Activated CD4-positive, alpha-beta memory T cell treated with anti-CD3 and anti-CD28 coated beads, Interleukin-2, amount 10 ng/mL, durations not matched to agents 7 days and 5 days (primary cell): ENCODE measurements around the gene PET100. TPM values are rescaled to one million over a fixed set of nuclear protein-coding genes. Genes with fewer than 3 reads are reported as not detected.

Source experiments
- total RNA-seq, 2 experiments: library from RNA; stranded (reverse); gene quantifications; one replicate each; pipeline ENCODE4 v1.2.3, GENCODE V29; 2021

The PET100 gene
- total RNA-seq, 2 experiments from 2014 or later: 123 to 136 TPM

Other genes with a start within 250 kb of the PET100 start
- 1 to 10 TPM in 1 of 2 experiments, under 1 TPM in 1; 0.68 to 1.7 TPM for gene PEX11G, start 140.8 kb upstream of the PET100 start, total RNA-seq
- gene ZNF358, start 113.7 kb upstream of the PET100 start, total RNA-seq: 1 to 10 TPM; 5.5 to 7.5 TPM
- 10 to 100 TPM; 15.2 to 15.3 TPM for gene MCOLN1, start 107.2 kb upstream of the PET100 start, total RNA-seq
- 100 to 1,000 TPM; 130 to 152 TPM for gene PNPLA6, start 94.1 kb upstream of the PET100 start, total RNA-seq
- gene CAMSAP3, start 33.9 kb upstream of the PET100 start, total RNA-seq: under 1 TPM; 0.13 to 0.33 TPM
- 10 to 100 TPM; 48.5 TPM for gene XAB2, start 248 bp upstream of the PET100 start, total RNA-seq
- 1 to 10 TPM; 1.9 to 2.1 TPM for gene PCP2, start 3.9 kb downstream of the PET100 start, total RNA-seq
- gene STXBP2, start 7.3 kb downstream of the PET100 start, total RNA-seq: 100 to 1,000 TPM; 169 to 171 TPM
- not detected for gene RETN, start 39.3 kb downstream of the PET100 start, total RNA-seq
- gene MCEMP1, start 47.3 kb downstream of the PET100 start, total RNA-seq: not detected
- gene TRAPPC5, start 51.0 kb downstream of the PET100 start, total RNA-seq: 10 to 100 TPM; 92.5 to 94.7 TPM
- gene FCER2, start 72.3 kb downstream of the PET100 start, total RNA-seq: under 1 TPM; 0.60 to 0.95 TPM
- not detected for gene CLEC4G, start 102.3 kb downstream of the PET100 start, total RNA-seq
- gene CD209, start 117.7 kb downstream of the PET100 start, total RNA-seq: not detected
- gene CLEC4M, start 133.4 kb downstream of the PET100 start, total RNA-seq: not detected
- 1 to 10 TPM; 7.0 to 7.7 TPM for gene EVI5L, start 200.4 kb downstream of the PET100 start, total RNA-seq
- under 1 TPM; 0.05 to 0.13 TPM for gene PRR36, start 244.6 kb downstream of the PET100 start, total RNA-seq